Upper lobe of right lung (tissue), 1 donor: ENCODE measurements around the gene S100PBP. TPM values are rescaled to one million over a fixed set of nuclear protein-coding genes. Genes with fewer than 3 reads are reported as not detected.

Source experiments
- ATAC-seq: fragments of 200-7000 bp; cut with Tn5 transposase; one replicate; pipeline ENCODE4 v1.9.1; 2020; ENCODE audit warnings: mild to moderate bottlenecking, moderate library complexity
- DNase-seq: peaks from one replicate; pipeline ENCODE4 v3.0.0-alpha.2; 2020
- H3K27ac ChIP-seq: fragments of 200-600 bp; one replicate; pipeline ENCODE4 v1.8.0; 2022
- H3K27me3 ChIP-seq: fragments of 200-600 bp; one replicate; pipeline ENCODE4 v1.8.0; 2022; ENCODE audit warnings: mild to moderate bottlenecking
- H3K36me3 ChIP-seq: fragments of 200-600 bp; one replicate; pipeline ENCODE4 v1.8.0; 2022
- H3K4me1 ChIP-seq: fragments of 200-600 bp; one replicate; pipeline ENCODE4 v1.8.0; 2022
- H3K4me3 ChIP-seq: fragments of 200-600 bp; one replicate; pipeline ENCODE4 v1.8.0; 2022; ENCODE audit warnings: mild to moderate bottlenecking
- H3K9me3 ChIP-seq: fragments of 200-600 bp; one replicate; pipeline ENCODE4 v1.8.0; 2022
- intact Hi-C: fragments of 100-400 bp; cut with DNase I; formaldehyde crosslinking; loops from one replicate; pipeline ENCODE4 v1.11.0; 2022
- total RNA-seq: library from RNA; stranded (reverse); fragmentation: NEBNext Ultra II Directional; extraction: Animal tissue kit (Norgen Biotek cat#: 25700); gene quantifications from one replicate; pipeline ENCODE4 v1.2.1, GENCODE V29; 2021
- TF ChIP-seq, protein P1 (sequence below): fragments of 200-600 bp; IDR thresholded peaks from one replicate; pipeline ENCODE4 v1.8.0; 2022; ENCODE audit warnings: antibody characterized with exemption
- donor health status: DM: no; HTN: yes; CAD: no; lungs with severe emphysema.

S100PBP gene
- total RNA-seq, 1 donor from 2014 or later = 34.9 TPM

DNA sequence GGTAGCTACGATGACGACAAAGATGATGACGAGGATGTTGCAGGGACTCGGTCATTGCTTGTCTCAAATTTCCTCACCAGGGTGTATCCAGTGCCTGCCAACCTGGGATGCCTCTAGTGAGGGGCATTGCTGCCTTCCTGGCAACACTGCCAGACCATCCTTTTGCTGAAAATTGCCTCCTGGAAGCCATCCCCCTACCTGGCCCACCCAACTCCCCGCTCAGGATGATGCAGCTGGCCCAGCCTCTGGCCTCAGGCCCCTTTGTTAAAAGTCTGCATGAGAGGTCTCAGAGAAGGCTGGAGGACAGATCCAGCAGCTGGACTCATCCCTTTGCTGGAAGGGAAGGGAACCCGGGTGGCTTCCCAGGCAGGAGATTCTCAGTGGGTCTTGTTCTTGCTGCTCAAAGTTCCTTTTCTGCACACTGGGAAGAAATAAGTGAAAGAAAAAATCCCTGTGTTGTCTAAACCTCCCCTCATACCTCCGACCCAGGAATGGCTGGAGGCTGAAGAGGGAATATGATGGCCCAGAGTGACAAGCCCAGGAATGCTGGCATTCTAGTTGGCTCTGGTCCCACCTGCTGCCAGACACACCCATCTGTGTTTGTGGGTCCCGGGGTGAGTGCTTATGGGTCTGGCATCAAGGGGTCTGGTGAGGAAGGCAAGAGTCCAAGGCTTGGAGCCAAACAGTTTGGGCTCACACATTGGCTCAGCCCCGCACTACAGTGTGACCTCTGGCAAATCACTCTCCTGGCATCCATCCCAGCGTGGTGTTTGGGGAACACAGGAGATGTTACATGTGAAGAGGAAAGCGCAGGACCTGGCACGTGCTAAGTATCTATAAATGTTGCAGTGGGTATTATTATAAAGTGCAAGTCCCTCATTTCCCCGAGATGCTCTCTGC, 60.0 kb downstream of the S100PBP start:
- intact Hi-C loops = no loop called here
- peaks cover 4% of the 10 kb centered on the region for H3K4me1 ChIP-seq
- H3K36me3 ChIP-seq = no peaks in the 10 kb centered on the region
- H3K27ac ChIP-seq = no peak overlapping the region
- peak; percentile 36 for DNase-seq
- peaks cover 17% of the 10 kb centered on the region for H3K27me3 ChIP-seq
- TF ChIP-seq, protein P1, sequence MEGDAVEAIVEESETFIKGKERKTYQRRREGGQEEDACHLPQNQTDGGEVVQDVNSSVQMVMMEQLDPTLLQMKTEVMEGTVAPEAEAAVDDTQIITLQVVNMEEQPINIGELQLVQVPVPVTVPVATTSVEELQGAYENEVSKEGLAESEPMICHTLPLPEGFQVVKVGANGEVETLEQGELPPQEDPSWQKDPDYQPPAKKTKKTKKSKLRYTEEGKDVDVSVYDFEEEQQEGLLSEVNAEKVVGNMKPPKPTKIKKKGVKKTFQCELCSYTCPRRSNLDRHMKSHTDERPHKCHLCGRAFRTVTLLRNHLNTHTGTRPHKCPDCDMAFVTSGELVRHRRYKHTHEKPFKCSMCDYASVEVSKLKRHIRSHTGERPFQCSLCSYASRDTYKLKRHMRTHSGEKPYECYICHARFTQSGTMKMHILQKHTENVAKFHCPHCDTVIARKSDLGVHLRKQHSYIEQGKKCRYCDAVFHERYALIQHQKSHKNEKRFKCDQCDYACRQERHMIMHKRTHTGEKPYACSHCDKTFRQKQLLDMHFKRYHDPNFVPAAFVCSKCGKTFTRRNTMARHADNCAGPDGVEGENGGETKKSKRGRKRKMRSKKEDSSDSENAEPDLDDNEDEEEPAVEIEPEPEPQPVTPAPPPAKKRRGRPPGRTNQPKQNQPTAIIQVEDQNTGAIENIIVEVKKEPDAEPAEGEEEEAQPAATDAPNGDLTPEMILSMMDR = no peak
- ATAC-seq = no peak
- no peaks in the 10 kb centered on the region for H3K9me3 ChIP-seq
- H3K4me3 ChIP-seq = no peak overlapping the region

GRCh38 chr1:32878183-32878582, 60.7 kb downstream of the S100PBP start:
- Histone ChIP-seq H3K36me3 (no peaks in the 10 kb centered on the region), H3K4me3 (no peak overlapping the region), H3K4me1 (peaks cover 4% of the 10 kb centered on the region), H3K27ac (no peak overlapping the region), H3K9me3 (no peaks in the 10 kb centered on the region), H3K27me3 (peaks cover 15% of the 10 kb centered on the region)
- DNase-seq (no peak), ATAC-seq (no peak)
- TF ChIP-seq, protein P1 = no peak
- intact Hi-C loops = no loop called here

DNA sequence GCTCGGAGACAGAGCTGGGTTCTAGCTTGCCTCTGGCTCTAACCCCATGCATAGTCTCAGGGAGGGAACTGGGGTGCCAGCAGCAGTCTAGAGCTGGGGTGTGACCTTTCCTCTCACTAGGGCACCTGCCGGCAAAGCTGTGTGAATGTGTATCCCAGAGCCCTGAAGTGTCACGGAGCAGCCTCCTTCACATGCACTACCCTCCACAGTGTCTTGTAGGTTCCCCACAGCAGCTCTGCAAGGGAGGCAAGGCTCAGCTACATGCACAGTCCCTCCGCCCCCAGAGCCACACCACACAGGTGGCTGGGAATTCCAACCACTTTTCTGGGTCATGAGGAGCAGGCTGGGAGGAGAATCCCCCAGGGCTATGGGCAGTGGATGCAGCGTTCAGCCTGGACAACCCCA, 61.2 kb downstream of the S100PBP start:
- DNase-seq (peak; percentile 52), ATAC-seq (no peak)
- peaks cover 15% of the 10 kb centered on the region for H3K27me3 ChIP-seq
- intact Hi-C loops = no loop called here
- no peak overlapping the region for H3K4me3 ChIP-seq
- H3K9me3 ChIP-seq = no peaks in the 10 kb centered on the region
- no peak overlapping the region for H3K27ac ChIP-seq
- peaks cover 4% of the 10 kb centered on the region for H3K4me1 ChIP-seq
- no peaks in the 10 kb centered on the region for H3K36me3 ChIP-seq
- TF ChIP-seq, protein P1 = no peak

DNA sequence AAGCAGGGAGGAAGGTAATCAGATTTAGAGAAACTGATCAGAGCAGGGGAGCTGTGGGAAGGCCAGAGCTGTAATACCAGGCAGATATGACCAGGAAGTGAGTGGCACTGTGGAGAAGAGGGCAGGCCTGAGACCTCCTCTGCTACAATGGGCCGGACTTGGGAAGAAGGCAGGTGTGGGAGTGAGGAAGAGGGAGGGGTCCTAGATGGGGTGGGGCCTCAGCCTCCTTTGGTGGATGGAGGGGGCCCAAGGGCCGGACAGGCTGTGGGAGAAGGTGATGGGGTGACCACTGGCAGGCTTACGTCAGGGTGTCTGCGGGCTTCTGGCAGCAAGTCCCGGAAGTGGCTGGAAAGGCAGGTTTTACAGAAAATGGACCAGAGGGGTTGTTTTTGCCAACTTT, 63.8 kb downstream of the S100PBP start:
- DNase-seq (peak; percentile 62), ATAC-seq (no peak)
- TF ChIP-seq, protein P1 = no peak

GRCh38 chr1:32881871-32882850, 64.7 kb downstream of the S100PBP start:
- Histone ChIP-seq H3K4me3 (no peak overlapping the region), H3K9me3 (no peaks in the 10 kb centered on the region), H3K27me3 (peaks cover 36% of the 10 kb centered on the region), H3K27ac (no peak overlapping the region), H3K36me3 (no peaks in the 10 kb centered on the region), H3K4me1 (no peaks in the 10 kb centered on the region)
- ATAC-seq (no peak), DNase-seq (no peak)
- TF ChIP-seq, protein P1 = no peak
- intact Hi-C loops = no loop called here

More for the DNA sequence above, 63.8 kb downstream of the S100PBP start:
- no peaks in the 10 kb centered on the region for H3K9me3 ChIP-seq
- H3K4me3 ChIP-seq = no peak overlapping the region
- no peak overlapping the region for H3K27ac ChIP-seq
- intact Hi-C loops = no loop called here
- H3K36me3 ChIP-seq = no peaks in the 10 kb centered on the region
- peaks cover 4% of the 10 kb centered on the region for H3K4me1 ChIP-seq
- peaks cover 36% of the 10 kb centered on the region for H3K27me3 ChIP-seq
